Hepatocyte (in vitro differentiated cells): ENCODE results near the gene LONP1. TPM values are rescaled to one million over a fixed set of nuclear protein-coding genes. Genes with fewer than 3 reads are reported as not detected.
A peak's percentile ranks its signal among the peaks of the same experiment; 100 is the strongest.

Experiments used
- DNase-seq: peaks from one replicate; pipeline ENCODE4 v3.0.0-alpha.2; 2016; ENCODE audit warnings: low spot score
- H2AFZ ChIP-seq: fragments of 200-600 bp; sonication (generic); 2 replicates; pipeline ENCODE4 v1.6.0; 2016; ENCODE audit warnings: antibody characterized with exemption, mild to moderate bottlenecking
- H3K27ac ChIP-seq: fragments of 200-600 bp; sonication (generic); 2 replicates; pipeline ENCODE4 v1.5.1; 2016; ENCODE audit warnings: mild to moderate bottlenecking
- H3K27me3 ChIP-seq: fragments of 200-600 bp; sonication (generic); 2 replicates; pipeline ENCODE4 v1.6.1; 2016
- H3K36me3 ChIP-seq: fragments of 200-600 bp; sonication (generic); replicated peaks from 2 replicates; pipeline ENCODE4 v1.5.1; 2016; ENCODE audit warnings: low read depth; ENCODE audit not compliant: insufficient read depth
- H3K4me1 ChIP-seq: fragments of 200-600 bp; sonication (generic); 2 replicates; pipeline ENCODE4 v1.5.1; 2016; ENCODE audit warnings: mild to moderate bottlenecking, moderate library complexity; ENCODE audit not compliant: insufficient read depth
- H3K4me2 ChIP-seq: fragments of 200-600 bp; sonication (generic); 2 replicates; pipeline ENCODE4 v1.6.0; 2016
- H3K4me3 ChIP-seq: fragments of 200-600 bp; sonication (generic); 2 replicates; pipeline ENCODE4 v1.5.1; 2016; ENCODE audit warnings: mild to moderate bottlenecking
- H3K79me2 ChIP-seq: fragments of 200-600 bp; sonication (generic); 2 replicates; pipeline ENCODE4 v1.6.0; 2017; ENCODE audit warnings: mild to moderate bottlenecking
- H3K9me2 ChIP-seq: fragments of 200-600 bp; sonication (generic); replicated peaks from 2 replicates; pipeline ENCODE4 v1.6.0; 2017; ENCODE audit warnings: mild to moderate bottlenecking; ENCODE audit not compliant: insufficient read depth
- H3K9me3 ChIP-seq: fragments of 200-600 bp; sonication (generic); 2 replicates; pipeline ENCODE4 v1.5.1; 2016; ENCODE audit warnings: low read depth, mild to moderate bottlenecking
- H4K20me1 ChIP-seq: fragments of 200-600 bp; sonication (generic); 2 replicates; pipeline ENCODE4 v1.6.0; 2016; ENCODE audit warnings: mild to moderate bottlenecking; ENCODE audit not compliant: insufficient read depth, poor library complexity, severe bottlenecking
- CTCF ChIP-seq: fragments of 200-600 bp; sonication (generic); IDR thresholded peaks from 2 replicates; pipeline ENCODE4 v1.5.1; 2016; ENCODE audit warnings: antibody characterized with exemption, mild to moderate bottlenecking; ENCODE audit not compliant: poor library complexity
- EZH2 ChIP-seq: fragments of 200-600 bp; sonication (generic); IDR thresholded peaks from 2 replicates; pipeline ENCODE4 v1.6.1; 2016; ENCODE audit warnings: antibody characterized with exemption, mild to moderate bottlenecking, borderline replicate concordance
- EZH2phosphoT487 ChIP-seq: fragments of 200-600 bp; sonication (generic); IDR thresholded peaks from one replicate; pipeline ENCODE4 v1.6.1; 2018; ENCODE audit warnings: antibody characterized with exemption, mild to moderate bottlenecking, low read depth, moderate library complexity; ENCODE audit not compliant: unreplicated experiment, severe bottlenecking
- WGBS: methylation state at CpG from one replicate; pipeline ENCODE4 v1.1.6; 2016; ENCODE audit warnings: low lambda C conversion rate; ENCODE audit errors: missing lambda C conversion rate; 5-methylcytosine and 5-hydroxymethylcytosine counted together
- polyA plus RNA-seq: library from polyadenylated mRNA; unstranded; fragments of >200 nt; fragmentation: Nextera tagmentation; extraction: Ambion mirVana; gene quantifications from 2 replicates; pipeline ENCODE4 v1.2.1, GENCODE V29; 2016
- total RNA-seq: library from RNA; depleted of rRNA; stranded (reverse); fragments of >200 nt; gene quantifications from 2 replicates; pipeline ENCODE4 v1.2.3, GENCODE V29; 2014

The LONP1 gene
- total and polyA plus RNA-seq, 2 experiments from 2014 or later: 63.0 to 79.2 TPM

GRCh38 chr19:5684694-5685430, 35.1 kb downstream of the LONP1 start:
- Histone ChIP-seq H2AFZ (no peak overlapping the region), H3K4me3 (no peak overlapping the region), H3K27ac (no peak overlapping the region), H3K9me3 (no peaks in the 10 kb centered on the region), H3K9me2 (no peaks in the 10 kb centered on the region), H3K27me3 (no peaks in the 10 kb centered on the region), H3K79me2 (peaks cover 1% of the 10 kb centered on the region), H4K20me1 (no peaks in the 10 kb centered on the region), H3K4me2 (no peak overlapping the region), H3K36me3 (no peaks in the 10 kb centered on the region), H3K4me1 (no peaks in the 10 kb centered on the region)
- TF ChIP-seq EZH2phosphoT487 (no peak), CTCF (no peak), EZH2 (no peak)
- peak; percentile 4 for DNase-seq
- WGBS: 90% methylated on average over 21 of the region's 22 CpGs

- H3K9me2 ChIP-seq: no peaks in the 10 kb centered on the region
- no peak overlapping the region for H3K4me2 ChIP-seq
- no peaks in the 10 kb centered on the region for H3K27me3 ChIP-seq
- H4K20me1 ChIP-seq: no peaks in the 10 kb centered on the region
- WGBS: 95% methylated on average over 10 of the region's 10 CpGs
- H3K4me3 ChIP-seq: no peak overlapping the region
- TF ChIP-seq EZH2phosphoT487 (no peak), EZH2 (no peak), CTCF (no peak)
- H3K36me3 ChIP-seq: no peaks in the 10 kb centered on the region
- no peak overlapping the region for H3K27ac ChIP-seq
- H3K9me3 ChIP-seq: no peaks in the 10 kb centered on the region
- no peak overlapping the region for H2AFZ ChIP-seq
- H3K4me1 ChIP-seq: no peaks in the 10 kb centered on the region
- peaks cover 13% of the 10 kb centered on the region for H3K79me2 ChIP-seq
- DNase-seq: no peak
Measured at GRCh38 chr19:5683177-5683886, 36.6 kb downstream of the LONP1 start.

- Histone ChIP-seq H3K9me3 (no peaks in the 10 kb centered on the region), H3K79me2 (peaks cover 13% of the 10 kb centered on the region), H3K27me3 (no peaks in the 10 kb centered on the region), H2AFZ (no peak overlapping the region), H3K4me3 (no peak overlapping the region), H3K27ac (no peak overlapping the region), H3K36me3 (no peaks in the 10 kb centered on the region), H3K9me2 (no peaks in the 10 kb centered on the region), H4K20me1 (no peaks in the 10 kb centered on the region), H3K4me1 (no peaks in the 10 kb centered on the region), H3K4me2 (peak overlapping the region; percentile 89)
- WGBS: 92% methylated on average over 3 of the region's 3 CpGs
- TF ChIP-seq EZH2 (no peak), EZH2phosphoT487 (no peak)
- DNase-seq: no peak
Measured at GRCh38 chr19:5682107-5682482, 37.9 kb downstream of the LONP1 start.
